ENCODE measurements around the gene OLFM1. TPM values are rescaled to one million over a fixed set of nuclear protein-coding genes. Genes with fewer than 3 reads are reported as not detected.

OLFM1 gene
- total RNA-seq, 2 donors from 2014 or later: 7.6 to 9.7 TPM

DNA sequence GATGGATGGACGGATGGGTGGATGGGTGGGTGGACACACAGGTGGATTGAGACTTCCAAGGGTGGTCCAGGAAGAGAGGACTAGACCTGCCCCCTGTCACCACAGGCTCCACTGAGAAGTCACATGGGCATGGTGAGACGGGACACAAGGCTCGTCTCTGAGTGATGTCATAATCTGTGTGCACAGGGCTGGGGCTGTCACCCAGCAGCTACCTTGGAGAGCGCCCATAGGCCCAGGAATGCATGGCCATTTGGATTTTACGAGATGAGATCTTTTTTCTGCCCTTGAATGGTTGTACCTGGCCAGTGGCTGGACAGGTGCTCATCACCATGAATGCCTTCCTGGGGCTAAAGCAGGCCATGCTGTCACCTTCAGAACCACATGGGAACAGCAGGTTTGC lies 3.1 kb downstream of the OLFM1 start:
- TF ChIP-seq, protein P1, sequence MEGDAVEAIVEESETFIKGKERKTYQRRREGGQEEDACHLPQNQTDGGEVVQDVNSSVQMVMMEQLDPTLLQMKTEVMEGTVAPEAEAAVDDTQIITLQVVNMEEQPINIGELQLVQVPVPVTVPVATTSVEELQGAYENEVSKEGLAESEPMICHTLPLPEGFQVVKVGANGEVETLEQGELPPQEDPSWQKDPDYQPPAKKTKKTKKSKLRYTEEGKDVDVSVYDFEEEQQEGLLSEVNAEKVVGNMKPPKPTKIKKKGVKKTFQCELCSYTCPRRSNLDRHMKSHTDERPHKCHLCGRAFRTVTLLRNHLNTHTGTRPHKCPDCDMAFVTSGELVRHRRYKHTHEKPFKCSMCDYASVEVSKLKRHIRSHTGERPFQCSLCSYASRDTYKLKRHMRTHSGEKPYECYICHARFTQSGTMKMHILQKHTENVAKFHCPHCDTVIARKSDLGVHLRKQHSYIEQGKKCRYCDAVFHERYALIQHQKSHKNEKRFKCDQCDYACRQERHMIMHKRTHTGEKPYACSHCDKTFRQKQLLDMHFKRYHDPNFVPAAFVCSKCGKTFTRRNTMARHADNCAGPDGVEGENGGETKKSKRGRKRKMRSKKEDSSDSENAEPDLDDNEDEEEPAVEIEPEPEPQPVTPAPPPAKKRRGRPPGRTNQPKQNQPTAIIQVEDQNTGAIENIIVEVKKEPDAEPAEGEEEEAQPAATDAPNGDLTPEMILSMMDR (IDR thresholded peaks at IDR 0.05): no peak
- Histone ChIP-seq H3K4me1 (peaks cover 0 to 30% of the 10 kb centered on the region in 2 donors), H3K36me3 (no peaks in the 10 kb centered on the region), H3K27ac (no peak overlapping the region), H3K27me3 (peaks cover 3 to 4% of the 10 kb centered on the region in 2 donors), H3K4me3 (no peak overlapping the region), H3K9me3 (no peaks in the 10 kb centered on the region)
- no peak for DNase-seq (ENCODE audit: low spot score)

DNA sequence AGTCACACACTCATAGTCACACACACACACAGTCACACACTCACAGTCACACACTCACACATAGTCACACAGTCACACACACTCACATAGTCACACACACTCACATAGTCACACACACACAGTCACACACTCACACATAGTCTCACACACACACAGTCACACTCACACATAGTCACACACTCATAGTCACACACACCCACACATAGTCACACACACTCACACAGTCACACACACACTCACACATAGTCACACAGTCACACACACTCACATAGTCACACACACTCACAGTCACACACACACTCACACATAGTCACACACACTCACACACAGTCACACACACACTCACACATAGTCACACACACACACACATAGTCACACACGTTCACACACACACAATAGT lies 4.1 kb downstream of the OLFM1 start:
- TF ChIP-seq, protein P1 (IDR thresholded peaks at IDR 0.05): no peak
- Histone ChIP-seq H3K4me1 (peaks cover 0 to 20% of the 10 kb centered on the region in 2 donors), H3K36me3 (no peaks in the 10 kb centered on the region), H3K27ac (no peak overlapping the region), H3K27me3 (peaks cover 3 to 4% of the 10 kb centered on the region in 2 donors), H3K9me3 (no peaks in the 10 kb centered on the region), H3K4me3 (no peak overlapping the region)
- DNase-seq (ENCODE audit: low spot score): no peak

DNA sequence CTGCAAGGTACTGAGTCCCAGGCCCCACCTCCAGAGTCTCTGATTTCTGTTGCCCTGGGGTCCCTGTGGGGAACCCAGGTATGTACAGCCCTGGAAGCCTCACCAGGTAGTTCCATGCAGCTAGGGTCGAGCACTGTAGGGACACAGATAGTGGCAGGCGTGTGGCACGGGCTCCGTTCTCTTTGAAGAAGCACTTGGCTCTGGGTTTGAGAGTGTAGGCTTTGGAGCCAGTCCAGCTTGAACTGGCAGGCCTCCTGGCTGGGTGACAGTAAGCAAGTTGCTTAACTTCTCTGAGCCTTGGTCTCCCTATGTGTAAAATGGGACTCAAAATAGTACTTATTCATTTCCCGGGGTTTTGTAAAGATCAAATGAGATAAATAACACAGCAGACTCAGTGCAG lies 5.6 kb downstream of the OLFM1 start:
- Histone ChIP-seq H3K27me3 (peaks cover 3 to 4% of the 10 kb centered on the region in 2 donors), H3K9me3 (no peaks in the 10 kb centered on the region), H3K4me3 (no peak overlapping the region), H3K27ac (no peak overlapping the region), H3K36me3 (no peaks in the 10 kb centered on the region), H3K4me1 (peaks cover 0 to 9% of the 10 kb centered on the region in 2 donors)
- no peak for DNase-seq (ENCODE audit: low spot score)
- TF ChIP-seq, protein P1 (IDR thresholded peaks at IDR 0.05): no peak

DNA sequence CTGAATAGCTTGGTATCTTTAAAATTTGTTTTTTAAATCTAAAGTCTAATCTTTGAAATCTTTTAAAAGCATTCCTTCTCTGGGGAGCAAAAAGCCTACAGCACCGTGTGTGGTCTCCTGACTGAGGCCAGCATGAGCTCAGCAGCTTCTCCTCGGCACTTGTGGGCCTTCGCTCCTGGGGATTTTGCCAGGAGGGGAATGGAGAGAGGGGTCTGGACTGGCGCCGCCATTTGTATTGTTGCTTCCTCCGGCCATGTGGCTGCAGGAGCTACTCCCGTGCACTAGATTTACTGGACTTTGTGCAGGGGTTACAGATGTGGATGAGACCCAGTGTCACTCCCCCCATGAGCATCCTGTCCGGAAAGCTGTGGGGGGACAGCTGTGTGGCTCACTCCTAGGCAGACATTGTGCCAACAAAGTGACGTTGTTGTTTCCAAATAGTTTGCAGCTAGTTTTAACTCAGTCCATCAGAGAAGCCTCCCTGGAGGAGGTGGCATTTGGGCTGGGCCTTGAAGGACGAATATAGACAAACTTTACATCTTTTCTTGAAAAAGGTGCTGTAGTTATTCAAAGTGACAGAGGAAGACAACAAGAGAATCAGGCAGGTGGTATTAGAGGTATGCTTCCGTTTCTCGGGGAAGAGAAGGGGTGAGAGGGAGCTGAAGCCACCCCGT lies 6.6 kb downstream of the OLFM1 start:
- DNase-seq (ENCODE audit: low spot score): no peak
- TF ChIP-seq, protein P1 (IDR thresholded peaks at IDR 0.05): no peak
- Histone ChIP-seq H3K9me3 (no peaks in the 10 kb centered on the region), H3K27me3 (no peaks in the 10 kb centered on the region), H3K27ac (no peak overlapping the region), H3K4me3 (no peak overlapping the region), H3K4me1 (no peaks in the 10 kb centered on the region), H3K36me3 (no peaks in the 10 kb centered on the region)

DNA sequence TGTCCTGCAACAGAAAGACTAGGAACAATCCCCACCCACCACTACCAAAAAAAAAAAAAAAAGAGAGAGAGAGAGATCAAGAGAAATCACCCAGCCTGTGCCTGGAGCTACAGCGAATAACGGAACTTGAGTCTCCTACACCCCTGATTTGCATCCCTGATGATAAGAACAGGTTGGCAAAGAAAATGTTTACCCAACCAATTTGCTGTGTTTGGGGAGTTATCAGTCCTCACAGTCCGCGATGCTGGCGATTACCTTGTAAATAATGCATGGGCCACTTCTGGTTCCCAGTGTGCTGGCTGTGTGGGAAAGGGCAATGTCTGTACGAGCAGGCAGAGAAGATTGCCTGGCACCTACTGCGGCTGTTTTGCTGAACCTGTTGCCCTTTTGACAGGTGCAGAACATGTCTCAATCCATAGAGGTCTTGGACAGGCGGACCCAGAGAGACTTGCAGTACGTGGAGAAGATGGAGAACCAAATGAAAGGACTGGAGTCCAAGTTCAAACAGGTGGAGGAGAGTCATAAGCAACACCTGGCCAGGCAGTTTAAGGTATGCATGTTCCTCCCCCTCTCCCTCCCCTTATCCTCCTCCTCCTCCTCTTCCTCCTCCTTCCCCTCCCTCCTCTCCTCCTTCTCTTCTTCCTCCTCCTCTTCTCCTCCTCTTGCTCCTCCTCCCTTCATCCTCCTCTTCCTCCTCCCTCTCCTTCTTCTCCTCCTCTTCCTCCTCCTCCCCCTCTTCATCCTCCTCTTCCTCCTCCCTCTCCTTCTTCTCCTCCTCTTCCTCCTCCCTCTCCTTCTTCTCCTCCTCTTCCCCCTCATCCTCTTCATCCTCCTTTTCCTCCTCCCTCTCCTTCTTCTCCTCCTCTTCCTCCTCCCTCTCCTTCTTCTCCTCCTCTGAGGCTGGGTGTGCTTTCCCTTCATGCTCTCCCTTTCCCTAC lies 8.3 kb downstream of the OLFM1 start:
- Histone ChIP-seq H3K36me3 (no peaks in the 10 kb centered on the region), H3K4me3 (no peak overlapping the region), H3K4me1 (no peaks in the 10 kb centered on the region), H3K27ac (no peak overlapping the region), H3K27me3 (no peaks in the 10 kb centered on the region), H3K9me3 (no peaks in the 10 kb centered on the region)
- DNase-seq (ENCODE audit: low spot score): no peak
- TF ChIP-seq, protein P1 (IDR thresholded peaks at IDR 0.05): no peak

Measured in right atrium auricular region (tissue), 2 donors.